AG20443 (cell line): ENCODE data around the gene MACROD1.
A peak's percentile ranks its signal among the peaks of the same experiment; 100 is the strongest.

Experiments used
- DNase-seq: peaks from one replicate; pipeline ENCODE4 v3.0.0; 2012; ENCODE audit warnings: low spot score, mixed read lengths

The MACROD1 gene

GRCh38 chr11:64092111-64092760 is 73.7 kb downstream of the MACROD1 start:
- no peak for DNase-seq

GRCh38 chr11:64090806-64091516 is 75.0 kb downstream of the MACROD1 start:
- DNase-seq, result peak; percentile 47

- no peak for DNase-seq
These were observed 75.8 kb downstream of the MACROD1 start for GRCh38 chr11:64089915-64090805.

- DNase-seq, result no peak
These were observed 76.4 kb downstream of the MACROD1 start for GRCh38 chr11:64089493-64089892.

GRCh38 chr11:64089027-64089360 is 76.9 kb downstream of the MACROD1 start:
- DNase-seq, result no peak

GRCh38 chr11:64088162-64089026 is 77.5 kb downstream of the MACROD1 start:
- no peak for DNase-seq

- DNase-seq, result peak; percentile 59
These were observed 79.4 kb downstream of the MACROD1 start for GRCh38 chr11:64086258-64087123.

- no peak for DNase-seq
These were observed 80.0 kb downstream of the MACROD1 start for GRCh38 chr11:64085906-64086257.

- DNase-seq, result no peak
These were observed 80.8 kb downstream of the MACROD1 start for GRCh38 chr11:64084951-64085710.

GRCh38 chr11:64084146-64084950 is 81.6 kb downstream of the MACROD1 start:
- no peak for DNase-seq

- no peak for DNase-seq
These were observed 82.4 kb downstream of the MACROD1 start for GRCh38 chr11:64083398-64084080.

- no peak for DNase-seq
These were observed 84.0 kb downstream of the MACROD1 start for GRCh38 chr11:64081745-64082442.

- DNase-seq, result no peak
These were observed 85.5 kb downstream of the MACROD1 start for GRCh38 chr11:64080390-64080789.

- no peak for DNase-seq
These were observed 87.0 kb downstream of the MACROD1 start for GRCh38 chr11:64078905-64079304.

GRCh38 chr11:64078284-64078683 is 87.6 kb downstream of the MACROD1 start:
- no peak for DNase-seq

- no peak for DNase-seq
These were observed 88.3 kb downstream of the MACROD1 start for GRCh38 chr11:64077607-64078006.

GRCh38 chr11:64076758-64077157 is 89.2 kb downstream of the MACROD1 start:
- DNase-seq, result no peak

GRCh38 chr11:64074239-64074638 is 91.7 kb downstream of the MACROD1 start:
- DNase-seq, result no peak
